Measurements from ENCODE around the gene OBP2A. TPM values are rescaled to one million over a fixed set of nuclear protein-coding genes. Genes with fewer than 3 reads are reported as not detected.
"Not testable (repeated sequence)": the region's sequence is repeated elsewhere in the genome, so short reads cannot be mapped to it uniquely, and the experiment has no call there.

OBP2A gene
- total RNA-seq, 1 donor from 2014 or later = not detected

- H3K4me1 ChIP-seq = no peaks in the 10 kb centered on the region
- peak in 1 of 2 donors; percentile 67 for DNase-seq (ENCODE audit: extremely low spot score in 2 of 2)
- no peak overlapping the region for H3K27ac ChIP-seq
- no peak overlapping the region for H3K4me3 ChIP-seq
- TF ChIP-seq POLR2AphosphoS5 (IDR thresholded peaks at IDR 0.05; ENCODE audit: insufficient read depth in 1 of 2, low read depth in 1 of 2) (no peak), POLR2A (IDR thresholded peaks at IDR 0.05) (no peak), CTCF (IDR thresholded peaks at IDR 0.05) (no peak)
- H3K9me3 ChIP-seq = no peaks in the 10 kb centered on the region
- no peaks in the 10 kb centered on the region for H3K36me3 ChIP-seq
- intact Hi-C loops (cut with DNase I) = no loop called here
- no peaks in the 10 kb centered on the region for H3K27me3 ChIP-seq
Observed at GRCh38 chr9:135530146-135530545, 15.8 kb upstream of the OBP2A start.

GRCh38 chr9:135531096-135531495, 14.8 kb upstream of the OBP2A start:
- intact Hi-C loops (cut with DNase I) = no loop called here
- Histone ChIP-seq H3K27ac (no peak overlapping the region), H3K4me3 (no peak overlapping the region), H3K36me3 (no peaks in the 10 kb centered on the region), H3K27me3 (no peaks in the 10 kb centered on the region), H3K9me3 (no peaks in the 10 kb centered on the region), H3K4me1 (no peaks in the 10 kb centered on the region)
- no peak for DNase-seq (ENCODE audit: extremely low spot score in 2 of 2)
- TF ChIP-seq POLR2A (IDR thresholded peaks at IDR 0.05) (no peak), CTCF (IDR thresholded peaks at IDR 0.05) (no peak), POLR2AphosphoS5 (IDR thresholded peaks at IDR 0.05; ENCODE audit: insufficient read depth in 1 of 2, low read depth in 1 of 2) (no peak)

- H3K36me3 ChIP-seq = no peaks in the 10 kb centered on the region
- no peaks in the 10 kb centered on the region for H3K27me3 ChIP-seq
- no peak overlapping the region for H3K27ac ChIP-seq
- H3K4me1 ChIP-seq = no peaks in the 10 kb centered on the region
- intact Hi-C loops (cut with DNase I) = no loop called here
- no peak overlapping the region for H3K4me3 ChIP-seq
- no peak for TF ChIP-seq CTCF (IDR thresholded peaks at IDR 0.05)
- no peak for TF ChIP-seq POLR2AphosphoS5 (IDR thresholded peaks at IDR 0.05; ENCODE audit: insufficient read depth in 1 of 2, low read depth in 1 of 2)
- no peak for TF ChIP-seq POLR2A (IDR thresholded peaks at IDR 0.05)
- DNase-seq (ENCODE audit: extremely low spot score in 2 of 2) = no peak
- H3K9me3 ChIP-seq = no peaks in the 10 kb centered on the region
Observed at GRCh38 chr9:135533113-135533512, 12.8 kb upstream of the OBP2A start.

GRCh38 chr9:135533674-135534073, 12.3 kb upstream of the OBP2A start:
- no peaks in the 10 kb centered on the region for H3K27me3 ChIP-seq
- intact Hi-C loops (cut with DNase I) = no loop called here

GRCh38 chr9:135534192-135534711, 11.7 kb upstream of the OBP2A start:
- H3K27me3 ChIP-seq; H3K27ac ChIP-seq; H3K9me3 ChIP-seq; intact Hi-C loops (cut with DNase I); DNase-seq (ENCODE audit: extremely low spot score in 2 of 2); H3K4me1 ChIP-seq; H3K4me3 ChIP-seq; H3K36me3 ChIP-seq: not testable (repeated sequence)

More at GRCh38 chr9:135533674-135534073, 12.3 kb upstream of the OBP2A start:
- no peak for TF ChIP-seq POLR2AphosphoS5 (IDR thresholded peaks at IDR 0.05; ENCODE audit: insufficient read depth in 1 of 2, low read depth in 1 of 2)
- TF ChIP-seq POLR2A (IDR thresholded peaks at IDR 0.05) = no peak
- TF ChIP-seq CTCF (IDR thresholded peaks at IDR 0.05) = no peak
- Histone ChIP-seq H3K9me3 (no peaks in the 10 kb centered on the region), H3K4me3 (no peak overlapping the region), H3K36me3 (no peaks in the 10 kb centered on the region), H3K27ac (no peak overlapping the region), H3K4me1 (no peaks in the 10 kb centered on the region)
- no peak for DNase-seq (ENCODE audit: extremely low spot score in 2 of 2)

- H3K9me3 ChIP-seq; DNase-seq (ENCODE audit: extremely low spot score in 2 of 2); H3K27ac ChIP-seq; H3K4me1 ChIP-seq; intact Hi-C loops (cut with DNase I); H3K4me3 ChIP-seq; H3K36me3 ChIP-seq; H3K27me3 ChIP-seq: not testable (repeated sequence)
Observed at GRCh38 chr9:135534826-135535225, 11.1 kb upstream of the OBP2A start.

GRCh38 chr9:135535631-135536030, 10.3 kb upstream of the OBP2A start:
- H3K4me1 ChIP-seq; H3K27ac ChIP-seq; H3K36me3 ChIP-seq; H3K27me3 ChIP-seq; H3K9me3 ChIP-seq; H3K4me3 ChIP-seq; DNase-seq (ENCODE audit: extremely low spot score in 2 of 2); intact Hi-C loops (cut with DNase I): not testable (repeated sequence)
